ENCODE measurements around the gene SH3BP2. TPM values are rescaled to one million over a fixed set of nuclear protein-coding genes. Genes with fewer than 3 reads are reported as not detected.

SH3BP2 gene
- polyA plus RNA-seq, 3 donors: 19.1 to 478 (median 26.9) TPM

DNA sequence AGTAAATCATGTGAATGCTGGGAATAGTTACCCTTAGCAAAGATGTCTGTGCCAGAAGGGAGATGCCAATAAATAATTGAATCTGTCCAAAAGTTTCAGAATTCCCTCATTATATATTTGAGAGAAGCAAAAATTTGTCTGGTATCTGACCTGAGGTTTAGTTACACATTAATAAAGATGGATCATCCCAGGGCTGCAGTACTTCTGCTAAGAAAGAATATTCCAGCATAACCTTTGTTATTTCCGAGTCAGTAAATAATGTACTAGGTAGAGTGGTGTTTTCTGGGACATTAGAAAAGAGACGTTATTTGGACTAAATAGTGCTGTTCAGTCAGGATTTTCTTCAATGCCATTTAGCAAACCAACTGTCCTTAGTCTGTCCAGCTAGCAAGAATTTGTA lies 77.2 kb downstream of the SH3BP2 start:
- peaks cover 0 to 1% (median 0%) of the 10 kb centered on the region in 3 donors for H3K27me3 Mint-ChIP-seq (ENCODE audit: low read depth in 3 of 3)
- no peaks in the 10 kb centered on the region for H3K27me3 ChIP-seq (ENCODE audit: control insufficient read depth in 2 of 2, insufficient read depth in 2 of 2, low read length in 2 of 2)
- TF ChIP-seq, protein P1, sequence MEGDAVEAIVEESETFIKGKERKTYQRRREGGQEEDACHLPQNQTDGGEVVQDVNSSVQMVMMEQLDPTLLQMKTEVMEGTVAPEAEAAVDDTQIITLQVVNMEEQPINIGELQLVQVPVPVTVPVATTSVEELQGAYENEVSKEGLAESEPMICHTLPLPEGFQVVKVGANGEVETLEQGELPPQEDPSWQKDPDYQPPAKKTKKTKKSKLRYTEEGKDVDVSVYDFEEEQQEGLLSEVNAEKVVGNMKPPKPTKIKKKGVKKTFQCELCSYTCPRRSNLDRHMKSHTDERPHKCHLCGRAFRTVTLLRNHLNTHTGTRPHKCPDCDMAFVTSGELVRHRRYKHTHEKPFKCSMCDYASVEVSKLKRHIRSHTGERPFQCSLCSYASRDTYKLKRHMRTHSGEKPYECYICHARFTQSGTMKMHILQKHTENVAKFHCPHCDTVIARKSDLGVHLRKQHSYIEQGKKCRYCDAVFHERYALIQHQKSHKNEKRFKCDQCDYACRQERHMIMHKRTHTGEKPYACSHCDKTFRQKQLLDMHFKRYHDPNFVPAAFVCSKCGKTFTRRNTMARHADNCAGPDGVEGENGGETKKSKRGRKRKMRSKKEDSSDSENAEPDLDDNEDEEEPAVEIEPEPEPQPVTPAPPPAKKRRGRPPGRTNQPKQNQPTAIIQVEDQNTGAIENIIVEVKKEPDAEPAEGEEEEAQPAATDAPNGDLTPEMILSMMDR (IDR thresholded peaks at IDR 0.05): no peak
- no peak overlapping the region for H3K27ac Mint-ChIP-seq
- no peak for DNase-seq
- H3K4me1 ChIP-seq (ENCODE audit: control insufficient read depth in 1 of 2, insufficient read depth in 2 of 2, low read length in 2 of 2): peaks cover 11 to 17% of the 10 kb centered on the region in 2 donors
- H3K9me3 Mint-ChIP-seq: no peaks in the 10 kb centered on the region
- H3K79me2 ChIP-seq (ENCODE audit: insufficient read depth, low read length): peaks cover 99% of the 10 kb centered on the region
- H3K4me1 Mint-ChIP-seq: peaks cover 45% of the 10 kb centered on the region
- no CpG with 5 or more reads among the region's 2 CpGs for WGBS (ENCODE audit: insufficient coverage)
- H3K27ac ChIP-seq (ENCODE audit: low read depth in 1 of 2, low read length in 2 of 2): peak overlapping the region in 1 of 2 donors; percentile 5
- H3K36me3 ChIP-seq (replicated peaks in 1 of 2; ENCODE audit: control insufficient read depth in 1 of 2, insufficient read depth in 2 of 2, low read length in 2 of 2): peaks cover 0 to 18% of the 10 kb centered on the region in 2 donors
- no peak overlapping the region for H3K4me2 ChIP-seq (replicated peaks; ENCODE audit: extremely low read depth, low read length, poor library complexity, severe bottlenecking)
- peaks cover 17 to 37% of the 10 kb centered on the region in 2 donors for H3K36me3 Mint-ChIP-seq
- H2AFZ ChIP-seq (ENCODE audit: insufficient read depth, low read depth, low read length, poor library complexity, severe bottlenecking): no peak overlapping the region
- H4K20me1 ChIP-seq (ENCODE audit: insufficient read depth, low read length): peaks cover 100% of the 10 kb centered on the region
- H3K4me3 ChIP-seq (replicated peaks in 1 of 3; ENCODE audit: low read depth in 2 of 3, low read length in 3 of 3): no peak overlapping the region
- no peak overlapping the region for H3K4me3 Mint-ChIP-seq
- no peak overlapping the region for H3K9ac ChIP-seq (ENCODE audit: insufficient read depth, low read length, poor library complexity, severe bottlenecking)
- H3K9me3 ChIP-seq (replicated peaks in 1 of 2; ENCODE audit: control insufficient read depth in 1 of 2, insufficient read depth in 1 of 2, low read length in 2 of 2): no peaks in the 10 kb centered on the region
- intact Hi-C loops (cut with micrococcal nuclease): no loop called here

DNA sequence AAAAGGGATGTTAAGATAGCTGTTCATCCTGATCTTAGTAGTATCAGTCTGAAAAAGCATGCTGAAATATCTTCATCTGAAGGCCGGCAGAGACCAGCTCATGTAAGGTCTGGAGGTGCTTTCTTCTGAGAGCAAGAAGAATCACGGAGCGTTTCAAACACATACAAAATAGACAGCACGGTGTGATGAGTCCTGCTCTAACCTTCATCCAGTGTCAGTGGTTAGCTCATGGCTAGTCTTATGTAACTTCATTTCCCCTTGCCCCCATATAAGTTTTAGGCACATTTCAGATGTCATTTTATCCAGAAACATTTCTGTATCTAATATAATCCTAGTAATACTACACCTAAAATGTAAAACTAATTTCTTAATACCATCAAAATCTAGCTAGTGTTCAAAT lies 78.6 kb downstream of the SH3BP2 start:
- 5% methylated on average over 3 of the region's 4 CpGs for WGBS (ENCODE audit: insufficient coverage)
- peaks cover 11 to 17% of the 10 kb centered on the region in 2 donors for H3K4me1 ChIP-seq (ENCODE audit: control insufficient read depth in 1 of 2, insufficient read depth in 2 of 2, low read length in 2 of 2)
- Mint-ChIP-seq H3K9me3 (no peaks in the 10 kb centered on the region), H3K36me3 (peaks cover 21 to 46% of the 10 kb centered on the region in 2 donors), H3K27me3 (ENCODE audit: low read depth in 3 of 3) (peaks cover 0 to 1% (median 0%) of the 10 kb centered on the region in 3 donors), H3K27ac (peak overlapping the region; percentile 45 to 90 (median 75)), H3K4me3 (no peak overlapping the region), H3K4me1 (peaks cover 40% of the 10 kb centered on the region)
- peak overlapping the region in 1 of 3 experiments; percentile 2 for H3K4me3 ChIP-seq (replicated peaks in 1 of 3; ENCODE audit: low read depth in 2 of 3, low read length in 3 of 3)
- H4K20me1 ChIP-seq (ENCODE audit: insufficient read depth, low read length): peaks cover 98% of the 10 kb centered on the region
- H2AFZ ChIP-seq (ENCODE audit: insufficient read depth, low read depth, low read length, poor library complexity, severe bottlenecking): no peak overlapping the region
- no peak overlapping the region for H3K9ac ChIP-seq (ENCODE audit: insufficient read depth, low read length, poor library complexity, severe bottlenecking)
- H3K36me3 ChIP-seq (replicated peaks in 1 of 2; ENCODE audit: control insufficient read depth in 1 of 2, insufficient read depth in 2 of 2, low read length in 2 of 2): peaks cover 7 to 32% of the 10 kb centered on the region in 2 donors
- intact Hi-C loops (cut with micrococcal nuclease): no loop called here
- no peaks in the 10 kb centered on the region for H3K27me3 ChIP-seq (ENCODE audit: control insufficient read depth in 2 of 2, insufficient read depth in 2 of 2, low read length in 2 of 2)
- no peaks in the 10 kb centered on the region for H3K9me3 ChIP-seq (replicated peaks in 1 of 2; ENCODE audit: control insufficient read depth in 1 of 2, insufficient read depth in 1 of 2, low read length in 2 of 2)
- TF ChIP-seq, protein P1 (IDR thresholded peaks at IDR 0.05): no peak
- peak; percentile 21 to 53 (median 40) for DNase-seq
- peak overlapping the region; percentile 35 for H3K4me2 ChIP-seq (replicated peaks; ENCODE audit: extremely low read depth, low read length, poor library complexity, severe bottlenecking)
- H3K27ac ChIP-seq (ENCODE audit: low read depth in 1 of 2, low read length in 2 of 2): peak overlapping the region in 1 of 2 donors; percentile 75
- peaks cover 98% of the 10 kb centered on the region for H3K79me2 ChIP-seq (ENCODE audit: insufficient read depth, low read length)
